Dendritic cell treated with granulocyte-macrophage colony-stimulating factor and Interleukin-4, amounts not matched to agents 40 ng/mL and 50 ng/mL, for 4 days (primary cell): ENCODE measurements around the gene UTP4.

Source experiments
- H3K27ac Mint-ChIP-seq: one replicate; pipeline ENCODE4 v1.8.0; 2022; ENCODE audit warnings: mild to moderate bottlenecking, mixed read lengths
- H3K27me3 Mint-ChIP-seq: one replicate; pipeline ENCODE4 v1.8.0; 2022; ENCODE audit warnings: mild to moderate bottlenecking, mixed read lengths
- H3K36me3 Mint-ChIP-seq: one replicate; pipeline ENCODE4 v1.8.0; 2022; ENCODE audit warnings: low read depth, mixed read lengths
- H3K4me1 Mint-ChIP-seq: one replicate; pipeline ENCODE4 v1.8.0; 2022; ENCODE audit warnings: low read depth, mixed read lengths
- H3K4me3 Mint-ChIP-seq: one replicate; pipeline ENCODE4 v1.8.0; 2022; ENCODE audit warnings: mild to moderate bottlenecking, moderate library complexity, mixed read lengths
- H3K9me3 Mint-ChIP-seq: one replicate; pipeline ENCODE4 v1.8.0; 2022; ENCODE audit warnings: mixed read lengths
- intact Hi-C: fragments of 100-400 bp; cut with micrococcal nuclease; formaldehyde crosslinking; loops from one replicate; pipeline ENCODE4 v1.15.0; 2022

The UTP4 gene

GRCh38 chr16:69106491-69107315, 25.7 kb upstream of the UTP4 start:
- Mint-ChIP-seq H3K4me1 (peaks cover 25% of the 10 kb centered on the region), H3K4me3 (peak overlapping the region; percentile 28), H3K36me3 (peaks cover 27% of the 10 kb centered on the region), H3K9me3 (no peaks in the 10 kb centered on the region), H3K27ac (no peak overlapping the region), H3K27me3 (peaks cover 71% of the 10 kb centered on the region)
- intact Hi-C loops = no loop called here

GRCh38 chr16:69107316-69107962, 25.0 kb upstream of the UTP4 start:
- H3K9me3 Mint-ChIP-seq = no peaks in the 10 kb centered on the region
- intact Hi-C loops = no loop called here
- H3K36me3 Mint-ChIP-seq = peaks cover 35% of the 10 kb centered on the region
- no peak overlapping the region for H3K27ac Mint-ChIP-seq
- peaks cover 25% of the 10 kb centered on the region for H3K4me1 Mint-ChIP-seq
- H3K4me3 Mint-ChIP-seq = peak overlapping the region; percentile 15
- H3K27me3 Mint-ChIP-seq = peaks cover 70% of the 10 kb centered on the region

GRCh38 chr16:69108064-69108904, 24.2 kb upstream of the UTP4 start:
- Mint-ChIP-seq H3K4me3 (no peak overlapping the region), H3K27ac (no peak overlapping the region), H3K9me3 (no peaks in the 10 kb centered on the region), H3K4me1 (peaks cover 29% of the 10 kb centered on the region), H3K36me3 (peaks cover 43% of the 10 kb centered on the region), H3K27me3 (peaks cover 62% of the 10 kb centered on the region)
- intact Hi-C loops = no loop called here

GRCh38 chr16:69108905-69109252, 23.6 kb upstream of the UTP4 start:
- intact Hi-C loops = no loop called here
- peaks cover 49% of the 10 kb centered on the region for H3K36me3 Mint-ChIP-seq

GRCh38 chr16:69109486-69110270, 22.8 kb upstream of the UTP4 start:
- intact Hi-C loops = no loop called here
- Mint-ChIP-seq H3K4me1 (peaks cover 30% of the 10 kb centered on the region), H3K36me3 (peaks cover 57% of the 10 kb centered on the region), H3K27ac (no peak overlapping the region), H3K9me3 (no peaks in the 10 kb centered on the region), H3K4me3 (no peak overlapping the region), H3K27me3 (peaks cover 50% of the 10 kb centered on the region)

More at GRCh38 chr16:69108905-69109252, 23.6 kb upstream of the UTP4 start:
- Mint-ChIP-seq H3K27me3 (peaks cover 56% of the 10 kb centered on the region), H3K4me1 (peaks cover 30% of the 10 kb centered on the region), H3K9me3 (no peaks in the 10 kb centered on the region), H3K4me3 (no peak overlapping the region), H3K27ac (no peak overlapping the region)

- Mint-ChIP-seq H3K9me3 (no peaks in the 10 kb centered on the region), H3K36me3 (peaks cover 64% of the 10 kb centered on the region), H3K4me1 (peaks cover 29% of the 10 kb centered on the region), H3K27me3 (peaks cover 44% of the 10 kb centered on the region), H3K27ac (no peak overlapping the region), H3K4me3 (no peak overlapping the region)
- intact Hi-C loops = no loop called here
These were observed 22.0 kb upstream of the UTP4 start for GRCh38 chr16:69110406-69110805.

- Mint-ChIP-seq H3K27me3 (peaks cover 37% of the 10 kb centered on the region), H3K4me3 (no peak overlapping the region), H3K9me3 (no peaks in the 10 kb centered on the region), H3K36me3 (peaks cover 74% of the 10 kb centered on the region), H3K27ac (no peak overlapping the region), H3K4me1 (peaks cover 24% of the 10 kb centered on the region)
- intact Hi-C loops = no loop called here
These were observed 21.1 kb upstream of the UTP4 start for GRCh38 chr16:69111216-69111875.

GRCh38 chr16:69111876-69112230, 20.6 kb upstream of the UTP4 start:
- Mint-ChIP-seq H3K9me3 (no peaks in the 10 kb centered on the region), H3K4me1 (peaks cover 21% of the 10 kb centered on the region), H3K27me3 (peaks cover 32% of the 10 kb centered on the region), H3K36me3 (peaks cover 79% of the 10 kb centered on the region), H3K4me3 (no peak overlapping the region), H3K27ac (no peak overlapping the region)
- intact Hi-C loops = no loop called here

GRCh38 chr16:69112285-69113129, 19.9 kb upstream of the UTP4 start:
- peaks cover 14% of the 10 kb centered on the region for H3K4me1 Mint-ChIP-seq
- H3K27me3 Mint-ChIP-seq = peaks cover 25% of the 10 kb centered on the region
- no peak overlapping the region for H3K27ac Mint-ChIP-seq
- intact Hi-C loops = no loop called here
- H3K9me3 Mint-ChIP-seq = no peaks in the 10 kb centered on the region
- no peak overlapping the region for H3K4me3 Mint-ChIP-seq
- H3K36me3 Mint-ChIP-seq = peaks cover 85% of the 10 kb centered on the region

GRCh38 chr16:69113216-69113615, 19.2 kb upstream of the UTP4 start:
- Mint-ChIP-seq H3K4me3 (no peak overlapping the region), H3K36me3 (peaks cover 92% of the 10 kb centered on the region), H3K27ac (no peak overlapping the region), H3K4me1 (peaks cover 7% of the 10 kb centered on the region), H3K9me3 (no peaks in the 10 kb centered on the region), H3K27me3 (peaks cover 18% of the 10 kb centered on the region)
- intact Hi-C loops = no loop called here

GRCh38 chr16:69114346-69114975, 18.0 kb upstream of the UTP4 start:
- intact Hi-C loops = no loop called here
- peaks cover 100% of the 10 kb centered on the region for H3K36me3 Mint-ChIP-seq
- H3K4me1 Mint-ChIP-seq = peaks cover 5% of the 10 kb centered on the region
- H3K4me3 Mint-ChIP-seq = no peak overlapping the region
- peaks cover 6% of the 10 kb centered on the region for H3K27me3 Mint-ChIP-seq
- no peaks in the 10 kb centered on the region for H3K9me3 Mint-ChIP-seq
- H3K27ac Mint-ChIP-seq = no peak overlapping the region

- Mint-ChIP-seq H3K4me3 (no peak overlapping the region), H3K27ac (no peak overlapping the region), H3K27me3 (peaks cover under 1% of the 10 kb centered on the region), H3K36me3 (peaks cover 100% of the 10 kb centered on the region), H3K9me3 (no peaks in the 10 kb centered on the region), H3K4me1 (peaks cover 5% of the 10 kb centered on the region)
- intact Hi-C loops = no loop called here
These were observed 17.5 kb upstream of the UTP4 start for GRCh38 chr16:69114976-69115355.
